Activated naive CD8-positive, alpha-beta T cell treated with anti-CD3 and anti-CD28 coated beads, Interleukin-2, amount 10 ng/mL, durations not matched to agents 7 days and 5 days (primary cell): Measurements from ENCODE around the gene UTY. TPM values are rescaled to one million over a fixed set of nuclear protein-coding genes. Genes with fewer than 3 reads are reported as not detected.

Source experiments
- ATAC-seq: fragments of 150-1000 bp; cut with Tn5 transposase; one replicate; pipeline ENCODE4 v1.10.0; 2021; ENCODE audit warnings: low read depth, moderate library complexity
- POLR2A ChIA-PET: fragments of 350-600 bp; sonication (Branson Sonifier 250); formaldehyde crosslinking; loops from one replicate; lab custom pipeline; 2021; ENCODE audit warnings: antibody characterized with exemption; lab: Charles Lee
- DNase-seq: peaks from one replicate; pipeline ENCODE4 v3.0.0; 2021
- H3K27ac Mint-ChIP-seq: one replicate; pipeline ENCODE4 v1.8.0; 2022; ENCODE audit warnings: mild to moderate bottlenecking, mixed read lengths
- H3K27me3 Mint-ChIP-seq: one replicate; pipeline ENCODE4 v1.8.0; 2022; ENCODE audit warnings: mild to moderate bottlenecking, moderate library complexity, mixed read lengths
- H3K36me3 Mint-ChIP-seq: one replicate; pipeline ENCODE4 v1.8.0; 2021; ENCODE audit warnings: mild to moderate bottlenecking, mixed read lengths
- H3K4me1 Mint-ChIP-seq: one replicate; pipeline ENCODE4 v1.8.0; 2021; ENCODE audit warnings: mixed read lengths
- H3K4me3 Mint-ChIP-seq: one replicate; pipeline ENCODE4 v1.8.0; 2022; ENCODE audit warnings: mild to moderate bottlenecking, moderate library complexity, mixed read lengths
- H3K9me3 Mint-ChIP-seq: one replicate; pipeline ENCODE4 v1.8.0; 2021; ENCODE audit warnings: mixed read lengths
- total RNA-seq, 2 experiments: library from RNA; stranded (reverse); gene quantifications; one replicate each; pipeline ENCODE4 v1.2.3, GENCODE V29; 2021

UTY gene
- total RNA-seq, 2 experiments from 2014 or later: 41.7 to 43.0 TPM

DNA sequence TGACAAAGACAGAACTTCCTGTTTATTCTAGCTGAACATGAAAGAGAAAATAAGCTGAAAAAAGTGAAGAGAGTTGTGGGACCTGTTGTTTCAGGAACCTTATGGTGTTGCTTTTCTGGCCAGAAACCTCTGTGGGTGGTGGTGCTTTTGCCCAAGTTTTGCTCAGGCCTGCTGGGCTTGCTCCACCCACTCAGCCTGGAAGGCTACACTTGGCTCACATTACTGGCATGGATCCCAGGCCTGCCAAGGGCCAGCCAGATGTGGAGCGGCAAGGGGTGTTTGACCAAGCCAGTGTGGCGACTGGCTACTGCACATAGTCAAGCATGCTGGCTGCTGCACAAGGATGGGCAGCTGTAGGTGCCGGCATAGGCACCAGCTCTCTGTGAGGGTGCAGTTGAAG is 245.9 kb downstream of the UTY start:
- H3K4me3 Mint-ChIP-seq: no peak overlapping the region
- DNase-seq (no peak), ATAC-seq (no peak)
- H3K4me1 Mint-ChIP-seq: no peaks in the 10 kb centered on the region
- H3K27me3 Mint-ChIP-seq: no peaks in the 10 kb centered on the region
- H3K36me3 Mint-ChIP-seq: peaks cover 25% of the 10 kb centered on the region
- H3K27ac Mint-ChIP-seq: no peak overlapping the region
- H3K9me3 Mint-ChIP-seq: peaks cover 6% of the 10 kb centered on the region
- POLR2A ChIA-PET: no interaction called here

DNA sequence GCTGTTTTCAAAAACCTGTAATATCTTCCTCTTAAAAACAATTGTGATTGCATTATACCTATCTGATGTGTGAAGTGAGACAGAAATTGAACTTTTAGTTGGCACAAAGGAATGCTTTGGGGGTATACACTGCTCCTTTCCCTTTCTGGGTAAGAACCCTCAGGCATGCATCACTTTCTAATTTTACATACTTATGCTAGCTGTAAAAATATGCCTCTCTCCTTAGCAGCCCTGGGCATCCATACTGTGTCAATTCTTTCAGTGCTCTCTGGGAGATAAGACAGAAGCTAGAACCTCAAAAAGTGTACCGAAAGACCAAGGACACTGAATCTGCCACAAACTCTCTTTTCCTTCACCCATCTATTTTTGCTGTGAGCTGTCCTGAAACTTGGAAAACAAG is 246.7 kb downstream of the UTY start:
- Mint-ChIP-seq H3K4me3 (no peak overlapping the region), H3K27me3 (no peaks in the 10 kb centered on the region), H3K9me3 (peaks cover 6% of the 10 kb centered on the region), H3K4me1 (no peaks in the 10 kb centered on the region), H3K36me3 (peaks cover 17% of the 10 kb centered on the region), H3K27ac (no peak overlapping the region)
- DNase-seq (no peak), ATAC-seq (no peak)
- POLR2A ChIA-PET: no interaction called here

DNA sequence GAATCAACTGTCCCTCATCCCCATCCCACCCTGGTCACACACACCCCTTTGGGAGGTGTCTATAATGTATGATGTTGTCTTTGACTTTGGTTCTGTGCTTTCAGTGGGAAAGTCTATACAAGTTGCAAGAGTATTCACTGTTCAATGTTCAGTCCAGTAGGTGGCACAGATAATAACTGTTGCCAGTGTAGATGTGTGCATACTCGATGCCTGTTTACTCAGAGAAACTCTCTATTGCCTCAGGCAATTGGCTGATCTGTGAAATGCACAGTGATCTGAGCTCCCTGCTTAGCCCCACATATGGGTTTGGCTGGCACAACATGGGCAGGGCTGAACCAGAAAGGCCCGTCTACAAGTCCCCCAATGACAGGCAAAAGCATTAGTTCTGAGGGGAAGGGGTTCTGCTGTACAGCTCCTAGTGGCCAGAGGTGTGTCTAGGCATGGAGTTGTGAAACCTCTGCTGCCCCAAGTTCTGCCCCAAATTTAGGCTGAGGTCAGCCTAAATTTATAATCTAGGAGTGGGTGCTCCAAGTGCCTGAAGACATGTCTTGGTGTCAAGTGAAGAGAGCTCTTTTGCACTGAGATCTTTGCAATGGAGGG is 252.4 kb downstream of the UTY start:
- Mint-ChIP-seq H3K4me3 (no peak overlapping the region), H3K9me3 (peaks cover 2% of the 10 kb centered on the region), H3K27ac (no peak overlapping the region), H3K4me1 (no peaks in the 10 kb centered on the region), H3K27me3 (peaks cover 4% of the 10 kb centered on the region), H3K36me3 (no peaks in the 10 kb centered on the region)
- ATAC-seq: no peak
- POLR2A ChIA-PET: no interaction called here
- DNase-seq: no peak

DNA sequence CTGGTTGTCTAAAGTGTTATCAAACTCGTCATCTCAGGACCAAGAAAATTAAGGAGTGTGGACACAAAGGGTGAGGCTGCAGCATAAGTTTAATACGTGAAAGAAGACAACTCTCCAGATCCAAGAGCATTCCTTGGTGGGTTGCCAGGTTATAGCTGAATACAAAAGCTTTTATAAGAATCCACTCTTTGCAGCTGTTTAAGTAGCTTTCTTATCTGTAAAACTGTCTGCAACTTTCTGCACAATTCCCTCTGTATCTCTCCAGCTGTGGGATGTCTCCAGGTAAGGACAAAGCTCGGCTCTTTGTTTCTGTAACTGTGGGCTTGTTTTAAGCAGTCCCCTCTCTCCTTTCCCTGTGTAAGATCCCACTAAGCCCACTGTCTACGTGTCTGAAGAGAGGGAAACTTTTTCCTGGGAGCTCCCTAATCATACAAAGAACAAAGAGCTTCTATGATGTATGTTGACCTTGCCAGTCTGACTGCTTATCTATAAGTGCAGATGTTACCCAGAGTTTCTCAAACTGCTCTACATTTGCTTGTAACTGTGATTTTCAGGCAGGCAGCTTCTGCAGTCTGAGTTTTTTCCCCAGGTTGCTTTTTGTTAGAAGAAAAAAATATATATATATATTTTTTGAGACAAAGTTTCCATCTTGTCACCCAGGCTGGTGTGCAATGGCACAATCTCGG is 268.7 kb downstream of the UTY start:
- Mint-ChIP-seq H3K27me3 (no peaks in the 10 kb centered on the region), H3K36me3 (no peaks in the 10 kb centered on the region), H3K4me1 (no peaks in the 10 kb centered on the region), H3K9me3 (peaks cover 2% of the 10 kb centered on the region), H3K27ac (no peak overlapping the region), H3K4me3 (no peak overlapping the region)
- ATAC-seq (no peak), DNase-seq (no peak)
- POLR2A ChIA-PET: no interaction called here

DNA sequence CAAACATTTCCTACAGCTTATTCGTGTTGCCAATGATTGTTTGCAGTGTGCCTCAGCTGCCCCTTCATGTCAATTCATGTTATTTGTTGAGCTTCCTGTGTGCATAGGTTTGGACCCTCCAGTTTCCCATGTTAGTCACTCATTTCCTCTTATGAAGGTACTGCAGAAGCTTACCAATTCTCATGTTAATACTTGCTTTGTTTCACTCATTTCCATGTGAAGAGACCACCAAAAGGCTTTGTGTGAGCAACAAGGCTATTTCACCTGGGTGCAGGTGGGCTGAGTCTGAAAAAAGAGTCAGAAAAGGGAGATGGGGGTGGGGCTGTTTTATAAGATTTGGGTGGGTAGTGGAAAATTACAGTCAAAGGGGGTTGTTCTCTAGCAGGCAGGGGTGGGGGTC is 274.6 kb downstream of the UTY start:
- H3K27ac Mint-ChIP-seq: no peak overlapping the region
- no peak overlapping the region for H3K4me3 Mint-ChIP-seq
- H3K36me3 Mint-ChIP-seq: no peaks in the 10 kb centered on the region
- no peaks in the 10 kb centered on the region for H3K4me1 Mint-ChIP-seq
- H3K9me3 Mint-ChIP-seq: no peaks in the 10 kb centered on the region
- DNase-seq (no peak), ATAC-seq (no peak)
- POLR2A ChIA-PET: no interaction called here
- no peaks in the 10 kb centered on the region for H3K27me3 Mint-ChIP-seq

Other genes starting within 250 kb of the UTY start
- gene TMSB4Y, start 223.9 kb upstream of the UTY start, total RNA-seq: 1 to 10 TPM; 1.7 to 1.8 TPM